GM23338 (cell line): Measurements from ENCODE around the gene INO80.

Source experiments
- CREB1 ChIP-seq: fragments of 250-450 bp; sonication (Bioruptor Pico); IDR thresholded peaks from 2 replicates; pipeline ENCODE4 v1.5.0; 2020; ENCODE audit warnings: low read depth, mild to moderate bottlenecking, moderate library complexity
- CTCF ChIP-seq, 2 experiments: fragments of 200-600 bp in 1 of 2; sonication (generic) in 1 of 2; conservative IDR thresholded peaks; 2 replicates each; pipeline versions ENCODE4 v1.5.1 to v1.6.1; 2016 to 2017; ENCODE audit warnings: antibody characterized with exemption in 2 of 2, low read depth in 2 of 2, mild to moderate bottlenecking in 2 of 2, moderate library complexity in 1 of 2
- ETS1 ChIP-seq: IDR thresholded peaks from 2 replicates; pipeline ENCODE4 v1.6.1; 2016; ENCODE audit warnings: antibody characterized with exemption
- EZH2 ChIP-seq: fragments of 200-600 bp; sonication (generic); IDR thresholded peaks from one replicate; pipeline ENCODE4 v1.8.0; 2017; ENCODE audit warnings: antibody characterized with exemption, mild to moderate bottlenecking, low read depth; ENCODE audit not compliant: unreplicated experiment
- EZH2phosphoT487 ChIP-seq: fragments of 200-600 bp; sonication (generic); IDR thresholded peaks from one replicate; pipeline ENCODE4 v1.8.1; 2018; ENCODE audit warnings: antibody characterized with exemption; ENCODE audit not compliant: unreplicated experiment
- JUNB ChIP-seq: IDR thresholded peaks from one replicate; pipeline ENCODE4 v1.6.1; 2016; ENCODE audit warnings: antibody characterized with exemption; ENCODE audit not compliant: unreplicated experiment
- NANOG ChIP-seq: IDR thresholded peaks from 2 replicates; pipeline ENCODE4 v1.6.1; 2016; ENCODE audit warnings: antibody characterized with exemption, borderline replicate concordance
- POLR2AphosphoS5 ChIP-seq: IDR thresholded peaks from 2 replicates; pipeline ENCODE4 v1.6.1; 2016; ENCODE audit warnings: antibody characterized with exemption, low read depth
- STAT1 ChIP-seq: IDR thresholded peaks from one replicate; pipeline ENCODE4 v1.6.1; 2016; ENCODE audit warnings: antibody characterized with exemption; ENCODE audit not compliant: unreplicated experiment
- ZNF114 ChIP-seq: fragments of 250-450 bp; sonication (Bioruptor Pico); IDR thresholded peaks from 2 replicates; pipeline ENCODE4 v1.5.0; 2020; ENCODE audit warnings: mild to moderate bottlenecking, moderate library complexity
- ZNF331 ChIP-seq: fragments of 250-450 bp; sonication (Bioruptor Pico); IDR thresholded peaks from 2 replicates; pipeline ENCODE4 v1.5.0; 2020; ENCODE audit warnings: low read depth, mild to moderate bottlenecking, moderate library complexity
- TF ChIP-seq, protein P1 (sequence below): IDR thresholded peaks from one replicate; pipeline ENCODE4 v1.6.1; 2018; ENCODE audit warnings: antibody characterized with exemption; ENCODE audit not compliant: unreplicated experiment
- TF ChIP-seq, protein P2 (sequence below): fragments of 250-450 bp; sonication (Bioruptor Pico); IDR thresholded peaks from 2 replicates; pipeline ENCODE4 v1.5.0; 2020; ENCODE audit warnings: mild to moderate bottlenecking, moderate library complexity

DNA sequence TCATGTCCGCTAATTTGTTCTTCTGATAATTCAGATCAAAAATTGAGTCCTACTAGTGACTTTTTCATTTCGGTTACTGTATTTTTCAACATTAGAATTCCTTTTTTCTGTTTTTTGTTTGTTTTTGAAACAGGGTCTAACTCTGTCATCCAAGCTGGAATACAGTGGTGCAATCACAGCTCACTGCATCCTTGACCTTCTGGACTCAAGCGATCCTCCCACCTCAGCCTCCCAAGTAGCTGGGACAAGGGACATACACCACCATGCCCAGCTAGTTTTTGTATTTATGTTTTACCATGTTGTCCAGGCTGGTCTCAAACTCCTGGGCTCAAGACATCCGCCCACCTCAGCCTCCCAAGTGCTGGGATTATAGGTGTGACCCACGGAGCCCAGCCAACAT is 8.0 kb upstream of the INO80 start:
- TF ChIP-seq EZH2 (no peak), CTCF (conservative IDR thresholded peaks at IDR 0.05; ENCODE audit: low read depth in 2 of 2) (no peak), POLR2AphosphoS5 (no peak), EZH2phosphoT487 (no peak), ETS1 (no peak), CREB1 (CRISPR knock-in tag) (no peak), JUNB (no peak), NANOG (no peak), STAT1 (no peak), ZNF114 (CRISPR knock-in tag) (no peak), ZNF331 (no peak)
- TF ChIP-seq, protein P1, sequence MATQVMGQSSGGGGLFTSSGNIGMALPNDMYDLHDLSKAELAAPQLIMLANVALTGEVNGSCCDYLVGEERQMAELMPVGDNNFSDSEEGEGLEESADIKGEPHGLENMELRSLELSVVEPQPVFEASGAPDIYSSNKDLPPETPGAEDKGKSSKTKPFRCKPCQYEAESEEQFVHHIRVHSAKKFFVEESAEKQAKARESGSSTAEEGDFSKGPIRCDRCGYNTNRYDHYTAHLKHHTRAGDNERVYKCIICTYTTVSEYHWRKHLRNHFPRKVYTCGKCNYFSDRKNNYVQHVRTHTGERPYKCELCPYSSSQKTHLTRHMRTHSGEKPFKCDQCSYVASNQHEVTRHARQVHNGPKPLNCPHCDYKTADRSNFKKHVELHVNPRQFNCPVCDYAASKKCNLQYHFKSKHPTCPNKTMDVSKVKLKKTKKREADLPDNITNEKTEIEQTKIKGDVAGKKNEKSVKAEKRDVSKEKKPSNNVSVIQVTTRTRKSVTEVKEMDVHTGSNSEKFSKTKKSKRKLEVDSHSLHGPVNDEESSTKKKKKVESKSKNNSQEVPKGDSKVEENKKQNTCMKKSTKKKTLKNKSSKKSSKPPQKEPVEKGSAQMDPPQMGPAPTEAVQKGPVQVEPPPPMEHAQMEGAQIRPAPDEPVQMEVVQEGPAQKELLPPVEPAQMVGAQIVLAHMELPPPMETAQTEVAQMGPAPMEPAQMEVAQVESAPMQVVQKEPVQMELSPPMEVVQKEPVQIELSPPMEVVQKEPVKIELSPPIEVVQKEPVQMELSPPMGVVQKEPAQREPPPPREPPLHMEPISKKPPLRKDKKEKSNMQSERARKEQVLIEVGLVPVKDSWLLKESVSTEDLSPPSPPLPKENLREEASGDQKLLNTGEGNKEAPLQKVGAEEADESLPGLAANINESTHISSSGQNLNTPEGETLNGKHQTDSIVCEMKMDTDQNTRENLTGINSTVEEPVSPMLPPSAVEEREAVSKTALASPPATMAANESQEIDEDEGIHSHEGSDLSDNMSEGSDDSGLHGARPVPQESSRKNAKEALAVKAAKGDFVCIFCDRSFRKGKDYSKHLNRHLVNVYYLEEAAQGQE = no peak
- TF ChIP-seq, protein P2, sequence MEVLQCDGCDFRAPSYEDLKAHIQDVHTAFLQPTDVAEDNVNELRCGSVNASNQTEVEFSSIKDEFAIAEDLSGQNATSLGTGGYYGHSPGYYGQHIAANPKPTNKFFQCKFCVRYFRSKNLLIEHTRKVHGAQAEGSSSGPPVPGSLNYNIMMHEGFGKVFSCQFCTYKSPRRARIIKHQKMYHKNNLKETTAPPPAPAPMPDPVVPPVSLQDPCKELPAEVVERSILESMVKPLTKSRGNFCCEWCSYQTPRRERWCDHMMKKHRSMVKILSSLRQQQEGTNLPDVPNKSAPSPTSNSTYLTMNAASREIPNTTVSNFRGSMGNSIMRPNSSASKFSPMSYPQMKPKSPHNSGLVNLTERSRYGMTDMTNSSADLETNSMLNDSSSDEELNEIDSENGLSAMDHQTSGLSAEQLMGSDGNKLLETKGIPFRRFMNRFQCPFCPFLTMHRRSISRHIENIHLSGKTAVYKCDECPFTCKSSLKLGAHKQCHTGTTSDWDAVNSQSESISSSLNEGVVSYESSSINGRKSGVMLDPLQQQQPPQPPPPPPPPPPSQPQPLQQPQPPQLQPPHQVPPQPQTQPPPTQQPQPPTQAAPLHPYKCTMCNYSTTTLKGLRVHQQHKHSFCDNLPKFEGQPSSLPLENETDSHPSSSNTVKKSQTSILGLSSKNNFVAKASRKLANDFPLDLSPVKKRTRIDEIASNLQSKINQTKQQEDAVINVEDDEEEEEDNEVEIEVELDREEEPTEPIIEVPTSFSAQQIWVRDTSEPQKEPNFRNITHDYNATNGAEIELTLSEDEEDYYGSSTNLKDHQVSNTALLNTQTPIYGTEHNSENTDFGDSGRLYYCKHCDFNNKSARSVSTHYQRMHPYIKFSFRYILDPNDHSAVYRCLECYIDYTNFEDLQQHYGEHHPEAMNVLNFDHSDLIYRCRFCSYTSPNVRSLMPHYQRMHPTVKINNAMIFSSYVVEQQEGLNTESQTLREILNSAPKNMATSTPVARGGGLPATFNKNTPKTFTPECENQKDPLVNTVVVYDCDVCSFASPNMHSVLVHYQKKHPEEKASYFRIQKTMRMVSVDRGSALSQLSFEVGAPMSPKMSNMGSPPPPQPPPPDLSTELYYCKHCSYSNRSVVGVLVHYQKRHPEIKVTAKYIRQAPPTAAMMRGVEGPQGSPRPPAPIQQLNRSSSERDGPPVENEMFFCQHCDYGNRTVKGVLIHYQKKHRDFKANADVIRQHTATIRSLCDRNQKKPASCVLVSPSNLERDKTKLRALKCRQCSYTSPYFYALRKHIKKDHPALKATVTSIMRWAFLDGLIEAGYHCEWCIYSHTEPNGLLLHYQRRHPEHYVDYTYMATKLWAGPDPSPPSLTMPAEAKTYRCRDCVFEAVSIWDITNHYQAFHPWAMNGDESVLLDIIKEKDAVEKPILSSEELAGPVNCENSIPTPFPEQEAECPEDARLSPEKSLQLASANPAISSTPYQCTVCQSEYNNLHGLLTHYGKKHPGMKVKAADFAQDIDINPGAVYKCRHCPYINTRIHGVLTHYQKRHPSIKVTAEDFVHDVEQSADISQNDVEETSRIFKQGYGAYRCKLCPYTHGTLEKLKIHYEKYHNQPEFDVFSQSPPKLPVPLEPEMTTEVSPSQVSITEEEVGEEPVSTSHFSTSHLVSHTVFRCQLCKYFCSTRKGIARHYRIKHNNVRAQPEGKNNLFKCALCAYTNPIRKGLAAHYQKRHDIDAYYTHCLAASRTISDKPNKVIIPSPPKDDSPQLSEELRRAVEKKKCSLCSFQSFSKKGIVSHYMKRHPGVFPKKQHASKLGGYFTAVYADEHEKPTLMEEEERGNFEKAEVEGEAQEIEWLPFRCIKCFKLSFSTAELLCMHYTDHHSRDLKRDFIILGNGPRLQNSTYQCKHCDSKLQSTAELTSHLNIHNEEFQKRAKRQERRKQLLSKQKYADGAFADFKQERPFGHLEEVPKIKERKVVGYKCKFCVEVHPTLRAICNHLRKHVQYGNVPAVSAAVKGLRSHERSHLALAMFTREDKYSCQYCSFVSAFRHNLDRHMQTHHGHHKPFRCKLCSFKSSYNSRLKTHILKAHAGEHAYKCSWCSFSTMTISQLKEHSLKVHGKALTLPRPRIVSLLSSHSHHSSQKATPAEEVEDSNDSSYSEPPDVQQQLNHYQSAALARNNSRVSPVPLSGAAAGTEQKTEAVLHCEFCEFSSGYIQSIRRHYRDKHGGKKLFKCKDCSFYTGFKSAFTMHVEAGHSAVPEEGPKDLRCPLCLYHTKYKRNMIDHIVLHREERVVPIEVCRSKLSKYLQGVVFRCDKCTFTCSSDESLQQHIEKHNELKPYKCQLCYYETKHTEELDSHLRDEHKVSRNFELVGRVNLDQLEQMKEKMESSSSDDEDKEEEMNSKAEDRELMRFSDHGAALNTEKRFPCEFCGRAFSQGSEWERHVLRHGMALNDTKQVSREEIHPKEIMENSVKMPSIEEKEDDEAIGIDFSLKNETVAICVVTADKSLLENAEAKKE = no peak
